Measurements from ENCODE around the gene KLF11.

- TF ChIP-seq POLR2A (IDR thresholded peaks at IDR 0.05) (no peak), CTCF (IDR thresholded peaks at IDR 0.05) (no peak), EP300 (IDR thresholded peaks at IDR 0.05) (no peak)
Observed at GRCh38 chr2:10028407-10028987, 14.9 kb upstream of the KLF11 start.

All from gastroesophageal sphincter (tissue), 3 donors.